HG02870 (cell line): ENCODE measurements around the gene CAMK2D.

Source experiments
- ATAC-seq: cut with Tn5 transposase; IDR thresholded peaks from one replicate; pipeline ENCODE4 v1.9.1; 2021; ENCODE audit warnings: mild to moderate bottlenecking, moderate library complexity; ENCODE audit not compliant: unreplicated experiment

CAMK2D gene

GRCh38 chr4:113537628-113538027 is 223.9 kb downstream of the CAMK2D start:
- no peak for ATAC-seq

GRCh38 chr4:113537203-113537602 is 224.3 kb downstream of the CAMK2D start:
- no peak for ATAC-seq

GRCh38 chr4:113534711-113535110 is 226.8 kb downstream of the CAMK2D start:
- no peak for ATAC-seq

DNA sequence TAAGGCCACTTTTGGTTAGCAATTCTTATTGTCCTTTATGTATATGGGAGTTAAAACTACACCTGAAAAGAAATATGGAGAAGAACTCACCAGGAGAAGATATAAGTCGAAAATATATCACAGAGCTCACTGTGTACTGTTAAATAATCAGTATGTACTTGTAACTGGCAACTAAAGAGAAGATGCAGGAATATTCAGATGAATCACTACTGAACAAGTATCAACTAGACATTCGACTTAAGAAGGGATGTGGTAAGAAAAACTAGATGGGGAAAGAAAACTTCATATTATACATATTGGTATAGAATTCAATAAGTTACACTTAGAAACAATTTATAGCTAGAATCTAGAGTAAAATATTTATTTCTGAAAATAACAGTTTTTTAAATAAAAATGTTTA is 230.0 kb downstream of the CAMK2D start:
- ATAC-seq = no peak

GRCh38 chr4:113528395-113528794 is 233.1 kb downstream of the CAMK2D start:
- no peak for ATAC-seq

GRCh38 chr4:113525521-113525920 is 236.0 kb downstream of the CAMK2D start:
- ATAC-seq = no peak

DNA sequence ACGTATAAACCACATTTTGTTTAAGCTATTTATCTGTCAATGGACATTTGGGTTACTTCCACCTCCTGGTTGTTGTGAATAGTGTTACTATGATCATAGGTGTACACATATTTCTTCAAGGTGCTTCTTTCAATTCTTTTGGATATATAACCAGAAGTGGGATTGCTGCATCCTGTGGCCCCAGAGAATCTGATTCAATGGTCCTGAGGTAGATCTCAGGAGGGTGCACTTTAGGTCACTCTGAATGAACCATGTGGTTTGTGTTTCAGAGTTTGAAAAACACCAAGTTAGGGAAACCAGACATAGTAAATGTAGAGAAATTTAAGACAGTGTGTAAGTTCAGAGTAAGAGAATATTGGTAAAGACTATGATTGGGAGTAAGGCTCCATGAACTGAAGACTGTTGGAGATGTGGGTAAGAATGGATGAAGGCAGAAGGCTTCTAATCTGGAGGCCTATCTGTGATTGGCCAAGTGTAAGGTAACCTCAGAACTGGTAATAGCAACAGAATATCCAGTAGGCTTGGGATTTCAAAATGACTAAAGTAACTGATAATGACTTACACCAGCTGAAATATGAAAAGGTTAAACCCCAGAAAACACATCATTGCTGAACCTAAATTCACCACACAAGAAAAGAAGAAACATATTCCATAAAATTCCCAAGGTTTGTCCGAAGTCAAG is 236.9 kb downstream of the CAMK2D start:
- ATAC-seq = peak; percentile 32

GRCh38 chr4:113524096-113524495 is 237.4 kb downstream of the CAMK2D start:
- ATAC-seq = peak; percentile 93

- ATAC-seq = no peak
These were observed 239.1 kb downstream of the CAMK2D start for GRCh38 chr4:113522433-113522832.

GRCh38 chr4:113513382-113513781 is 248.2 kb downstream of the CAMK2D start:
- no peak for ATAC-seq

- no peak for ATAC-seq
These were observed 248.7 kb downstream of the CAMK2D start for GRCh38 chr4:113512880-113513279.

- no peak for ATAC-seq
These were observed 249.6 kb downstream of the CAMK2D start for GRCh38 chr4:113511944-113512343.

- no peak for ATAC-seq
These were observed 251.7 kb downstream of the CAMK2D start for GRCh38 chr4:113509851-113510250.

DNA sequence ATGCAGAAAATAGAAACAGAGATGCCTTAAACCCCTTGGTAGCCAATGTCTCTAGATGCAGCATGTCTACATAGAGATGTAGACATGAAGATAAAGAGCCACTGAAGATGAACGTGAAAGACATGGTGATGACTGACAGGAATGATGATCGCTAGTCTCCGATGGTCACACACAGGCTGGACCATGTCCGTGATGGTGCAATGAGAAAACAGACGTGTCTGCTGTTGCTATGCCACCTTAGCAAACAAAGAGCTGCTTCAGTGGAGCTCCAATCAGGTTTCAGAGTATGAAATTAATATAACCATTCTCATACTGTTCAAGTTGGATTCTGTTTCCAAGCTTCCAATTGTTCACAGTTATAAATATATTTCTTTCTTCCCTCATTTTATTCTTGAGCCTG is 256.5 kb downstream of the CAMK2D start:
- ATAC-seq = no peak

- no peak for ATAC-seq
These were observed 257.1 kb downstream of the CAMK2D start for GRCh38 chr4:113504422-113504821.

DNA sequence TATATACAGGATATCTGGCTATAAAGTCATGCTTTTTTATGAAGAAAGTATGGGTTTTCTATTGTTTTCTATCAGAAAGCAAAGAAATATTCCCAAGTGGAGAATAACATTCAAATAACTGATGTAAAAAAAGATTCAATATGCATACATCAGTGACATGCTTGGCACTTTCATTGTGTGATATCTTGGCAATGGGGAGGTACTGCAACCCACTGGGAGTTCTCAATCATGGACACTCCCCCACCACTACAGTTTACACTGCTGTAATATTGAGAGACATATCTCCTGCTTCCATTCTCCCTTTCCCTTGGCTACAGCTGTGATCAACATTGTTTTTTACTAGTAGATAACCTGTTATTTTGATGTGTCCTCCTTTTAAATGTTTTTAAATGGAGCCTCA is 257.8 kb downstream of the CAMK2D start:
- no peak for ATAC-seq

GRCh38 chr4:113502906-113503305 is 258.6 kb downstream of the CAMK2D start:
- no peak for ATAC-seq

GRCh38 chr4:113502476-113502875 is 259.1 kb downstream of the CAMK2D start:
- ATAC-seq = no peak

- no peak for ATAC-seq
These were observed 261.1 kb downstream of the CAMK2D start for GRCh38 chr4:113500424-113500823.

DNA sequence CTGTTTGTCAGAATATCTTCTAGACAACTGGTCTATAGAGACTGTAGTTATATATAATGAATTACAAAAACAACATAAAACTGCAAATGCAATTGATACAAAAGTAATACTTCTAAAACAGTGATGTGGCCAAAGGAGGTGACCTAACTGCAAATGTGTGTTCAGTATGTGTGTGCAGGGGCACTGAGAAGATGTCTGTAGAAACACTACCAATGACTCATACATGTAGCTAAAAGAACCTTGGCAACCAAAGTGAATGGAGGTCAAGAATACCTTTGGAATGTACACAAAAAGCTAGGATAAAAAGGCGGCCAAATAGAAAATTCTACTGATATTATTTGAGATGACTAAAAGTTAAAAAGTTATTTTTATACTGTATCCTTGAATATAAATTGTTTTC is 261.8 kb downstream of the CAMK2D start:
- ATAC-seq = no peak

DNA sequence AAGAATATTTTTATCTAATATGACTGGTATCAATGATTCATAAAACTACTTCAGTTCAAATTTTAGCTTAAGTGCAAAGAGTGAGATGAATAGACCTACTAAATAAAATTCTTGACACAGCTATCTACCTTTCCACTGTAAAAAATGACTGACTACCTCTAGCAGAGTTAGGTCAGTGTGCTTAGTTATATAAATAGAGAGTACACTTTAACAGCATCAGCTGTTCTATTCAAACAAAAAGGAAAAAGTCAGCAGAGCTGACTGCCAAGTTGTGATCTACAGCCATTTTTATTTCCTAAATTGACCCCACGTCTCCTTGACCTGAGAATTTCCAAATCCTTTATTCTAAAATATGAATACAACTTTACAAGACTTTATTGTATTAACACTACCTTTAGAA is 262.4 kb downstream of the CAMK2D start:
- no peak for ATAC-seq

- ATAC-seq = no peak
These were observed 264.2 kb downstream of the CAMK2D start for GRCh38 chr4:113497154-113497884.

GRCh38 chr4:113496698-113497097 is 264.8 kb downstream of the CAMK2D start:
- ATAC-seq = no peak
